ENCODE measurements around the gene UNC119B. TPM values are rescaled to one million over a fixed set of nuclear protein-coding genes. Genes with fewer than 3 reads are reported as not detected.

Gene UNC119B
- total RNA-seq, 1 donor from 2014 or later = 24.3 TPM

- Histone ChIP-seq H3K9ac (ENCODE audit: low read length) (no peak overlapping the region), H4K20me1 (ENCODE audit: insufficient read depth, low read length) (peaks cover 54% of the 10 kb centered on the region), H3K27me3 (ENCODE audit: insufficient read depth, low read length) (no peaks in the 10 kb centered on the region), H3K9me3 (ENCODE audit: insufficient read depth, low read depth, low read length) (no peaks in the 10 kb centered on the region), H3K4me3 (ENCODE audit: insufficient read depth, low read depth, low read length) (no peak overlapping the region), H3K4me1 (ENCODE audit: insufficient read depth, low read length) (no peaks in the 10 kb centered on the region), H3K36me3 (ENCODE audit: insufficient read depth, low read length) (peaks cover 37% of the 10 kb centered on the region), H3K79me2 (ENCODE audit: insufficient read depth, low read length) (peaks cover 4% of the 10 kb centered on the region), H2AFZ (ENCODE audit: low read depth, low read length) (no peak overlapping the region), H3K27ac (ENCODE audit: low read depth, low read length) (no peak overlapping the region), H3K4me2 (ENCODE audit: low read length) (no peak overlapping the region)
- Mint-ChIP-seq H3K4me1 (ENCODE audit: low read depth, unreplicated experiment) (no peaks in the 10 kb centered on the region), H3K36me3 (ENCODE audit: low read depth, unreplicated experiment) (peaks cover 46% of the 10 kb centered on the region), H3K9me3 (ENCODE audit: unreplicated experiment) (no peaks in the 10 kb centered on the region), H3K27ac (ENCODE audit: unreplicated experiment) (no peak overlapping the region), H3K4me3 (ENCODE audit: unreplicated experiment) (no peak overlapping the region), H3K27me3 (ENCODE audit: low read depth, unreplicated experiment) (no peaks in the 10 kb centered on the region)
- FAIRE-seq (no peak), DNase-seq (ENCODE audit: low read depth) (no peak)
- TF ChIP-seq CTCF (IDR thresholded peaks at IDR 0.05; ENCODE audit: insufficient read depth, low read depth, low read length) (no peak), EZH2 (IDR thresholded peaks at IDR 0.05; ENCODE audit: insufficient read depth, low read length) (no peak)
These were observed 9.4 kb upstream of the UNC119B start for GRCh38 chr12:120700886-120701285.

GRCh38 chr12:120702637-120703036 lies 7.6 kb upstream of the UNC119B start:
- peaks cover 40% of the 10 kb centered on the region for H4K20me1 ChIP-seq (ENCODE audit: insufficient read depth, low read length)
- Mint-ChIP-seq H3K4me1 (ENCODE audit: low read depth, unreplicated experiment) (no peaks in the 10 kb centered on the region), H3K27me3 (ENCODE audit: low read depth, unreplicated experiment) (no peaks in the 10 kb centered on the region), H3K36me3 (ENCODE audit: low read depth, unreplicated experiment) (peaks cover 32% of the 10 kb centered on the region), H3K27ac (ENCODE audit: unreplicated experiment) (no peak overlapping the region), H3K4me3 (ENCODE audit: unreplicated experiment) (no peak overlapping the region), H3K9me3 (ENCODE audit: unreplicated experiment) (no peaks in the 10 kb centered on the region)
- FAIRE-seq (no peak), DNase-seq (ENCODE audit: low read depth) (no peak)
- H3K36me3 ChIP-seq (ENCODE audit: insufficient read depth, low read length) = peaks cover 23% of the 10 kb centered on the region
- no peaks in the 10 kb centered on the region for H3K9me3 ChIP-seq (ENCODE audit: insufficient read depth, low read depth, low read length)
- H3K9ac ChIP-seq (ENCODE audit: low read length) = no peak overlapping the region
- no peak overlapping the region for H3K27ac ChIP-seq (ENCODE audit: low read depth, low read length)
- peaks cover 4% of the 10 kb centered on the region for H3K79me2 ChIP-seq (ENCODE audit: insufficient read depth, low read length)
- TF ChIP-seq EZH2 (IDR thresholded peaks at IDR 0.05; ENCODE audit: insufficient read depth, low read length) (no peak), CTCF (IDR thresholded peaks at IDR 0.05; ENCODE audit: insufficient read depth, low read depth, low read length) (no peak)
- no peak overlapping the region for H2AFZ ChIP-seq (ENCODE audit: low read depth, low read length)
- no peaks in the 10 kb centered on the region for H3K4me1 ChIP-seq (ENCODE audit: insufficient read depth, low read length)
- no peak overlapping the region for H3K4me2 ChIP-seq (ENCODE audit: low read length)
- H3K4me3 ChIP-seq (ENCODE audit: insufficient read depth, low read depth, low read length) = no peak overlapping the region
- no peaks in the 10 kb centered on the region for H3K27me3 ChIP-seq (ENCODE audit: insufficient read depth, low read length)

- no peak overlapping the region for H3K4me3 ChIP-seq (ENCODE audit: insufficient read depth, low read depth, low read length)
- no peaks in the 10 kb centered on the region for H3K27me3 Mint-ChIP-seq (ENCODE audit: low read depth, unreplicated experiment)
- H2AFZ ChIP-seq (ENCODE audit: low read depth, low read length) = no peak overlapping the region
- peaks cover 17% of the 10 kb centered on the region for H3K36me3 ChIP-seq (ENCODE audit: insufficient read depth, low read length)
- DNase-seq (ENCODE audit: low read depth) (no peak), FAIRE-seq (no peak)
- no peak overlapping the region for H3K27ac ChIP-seq (ENCODE audit: low read depth, low read length)
- H3K4me1 Mint-ChIP-seq (ENCODE audit: low read depth, unreplicated experiment) = no peaks in the 10 kb centered on the region
- no peaks in the 10 kb centered on the region for H3K79me2 ChIP-seq (ENCODE audit: insufficient read depth, low read length)
- H3K4me3 Mint-ChIP-seq (ENCODE audit: unreplicated experiment) = no peak overlapping the region
- H3K4me1 ChIP-seq (ENCODE audit: insufficient read depth, low read length) = no peaks in the 10 kb centered on the region
- no peaks in the 10 kb centered on the region for H3K27me3 ChIP-seq (ENCODE audit: insufficient read depth, low read length)
- no peak overlapping the region for H3K4me2 ChIP-seq (ENCODE audit: low read length)
- H3K9me3 Mint-ChIP-seq (ENCODE audit: unreplicated experiment) = no peaks in the 10 kb centered on the region
- no peaks in the 10 kb centered on the region for H3K9me3 ChIP-seq (ENCODE audit: insufficient read depth, low read depth, low read length)
- no peak overlapping the region for H3K27ac Mint-ChIP-seq (ENCODE audit: unreplicated experiment)
- no peak overlapping the region for H3K9ac ChIP-seq (ENCODE audit: low read length)
- TF ChIP-seq CTCF (IDR thresholded peaks at IDR 0.05; ENCODE audit: insufficient read depth, low read depth, low read length) (no peak), EZH2 (IDR thresholded peaks at IDR 0.05; ENCODE audit: insufficient read depth, low read length) (no peak)
- H4K20me1 ChIP-seq (ENCODE audit: insufficient read depth, low read length) = peaks cover 33% of the 10 kb centered on the region
- H3K36me3 Mint-ChIP-seq (ENCODE audit: low read depth, unreplicated experiment) = peaks cover 31% of the 10 kb centered on the region
These were observed 6.8 kb upstream of the UNC119B start for GRCh38 chr12:120703311-120703942.
